Measurements from ENCODE around the gene COL28A1.

Gene COL28A1

GRCh38 chr7:7384228-7384627, 151.4 kb downstream of the COL28A1 start:
- Histone ChIP-seq H3K79me2 (ENCODE audit: control insufficient read depth, insufficient read depth, low read length, poor library complexity) (no peaks in the 10 kb centered on the region), H3K36me3 (ENCODE audit: control insufficient read depth in 1 of 2, insufficient read depth in 2 of 2, low read length in 2 of 2) (no peaks in the 10 kb centered on the region), H3K9me3 (ENCODE audit: insufficient read depth, low read depth, low read length) (no peaks in the 10 kb centered on the region), H3K4me3 (ENCODE audit: low read depth, low read length) (no peak overlapping the region), H2AFZ (ENCODE audit: insufficient read depth, low read length, poor library complexity) (no peak overlapping the region), H2BK5ac (ENCODE audit: low read depth, low read length, poor library complexity) (no peak overlapping the region), H3K23ac (ENCODE audit: low read length) (no peak overlapping the region), H4K91ac (ENCODE audit: low read depth, low read length) (no peak overlapping the region), H4K8ac (ENCODE audit: low read depth, low read length) (no peak overlapping the region), H3K4ac (ENCODE audit: low read depth, low read length) (no peak overlapping the region), H3K9ac (ENCODE audit: low read length) (no peak overlapping the region), H3K14ac (ENCODE audit: low read length) (no peak overlapping the region), H2BK12ac (ENCODE audit: low read length) (no peak overlapping the region), H3K79me1 (ENCODE audit: low read length) (no peaks in the 10 kb centered on the region), H4K12ac (ENCODE audit: low read depth, low read length) (no peak overlapping the region), H3K27me3 (ENCODE audit: insufficient read depth, low read length) (no peaks in the 10 kb centered on the region), H2BK120ac (ENCODE audit: insufficient read depth, low read length, poor library complexity) (no peak overlapping the region), H3K27ac (ENCODE audit: low read depth, low read length) (no peak overlapping the region), H3K18ac (ENCODE audit: low read length) (no peak overlapping the region), H3K4me2 (ENCODE audit: low read length) (no peak overlapping the region), H3K4me1 (ENCODE audit: control insufficient read depth in 1 of 2, insufficient read depth in 2 of 2, low read length in 2 of 2) (no peaks in the 10 kb centered on the region), H2AK5ac (ENCODE audit: low read length) (no peak overlapping the region)
- DNase-seq = no peak

DNA sequence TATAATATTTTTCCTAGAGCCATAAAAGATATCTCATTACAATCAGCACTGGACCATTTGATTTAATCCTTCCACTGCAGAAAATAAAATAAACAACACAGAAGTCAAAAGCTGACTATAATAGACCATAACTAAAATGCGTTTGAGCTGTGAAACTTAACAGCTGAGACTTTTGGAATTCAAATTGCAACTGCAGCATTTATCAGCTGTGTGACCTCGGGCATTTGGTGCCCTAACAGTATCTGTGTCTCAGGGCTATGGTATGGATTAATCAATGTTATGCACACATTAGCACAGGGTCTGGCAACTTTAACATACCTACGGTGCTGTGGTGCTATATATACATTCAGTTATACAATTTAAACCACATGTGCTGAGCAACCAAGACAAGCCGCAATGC, 160.1 kb downstream of the COL28A1 start:
- Histone ChIP-seq H3K9me3 (ENCODE audit: insufficient read depth, low read depth, low read length) (no peaks in the 10 kb centered on the region), H3K4me1 (ENCODE audit: control insufficient read depth in 1 of 2, insufficient read depth in 2 of 2, low read length in 2 of 2) (no peaks in the 10 kb centered on the region), H3K4me2 (ENCODE audit: low read length) (no peak overlapping the region), H4K8ac (ENCODE audit: low read depth, low read length) (no peak overlapping the region), H3K27ac (ENCODE audit: low read depth, low read length) (no peak overlapping the region), H2BK120ac (ENCODE audit: insufficient read depth, low read length, poor library complexity) (no peak overlapping the region), H3K23ac (ENCODE audit: low read length) (no peak overlapping the region), H3K79me2 (ENCODE audit: control insufficient read depth, insufficient read depth, low read length, poor library complexity) (no peaks in the 10 kb centered on the region), H4K12ac (ENCODE audit: low read depth, low read length) (no peak overlapping the region), H3K4me3 (ENCODE audit: low read depth, low read length) (no peak overlapping the region), H3K9ac (ENCODE audit: low read length) (no peak overlapping the region), H2AK5ac (ENCODE audit: low read length) (no peak overlapping the region), H2BK12ac (ENCODE audit: low read length) (no peak overlapping the region), H3K4ac (ENCODE audit: low read depth, low read length) (no peak overlapping the region), H3K36me3 (ENCODE audit: control insufficient read depth in 1 of 2, insufficient read depth in 2 of 2, low read length in 2 of 2) (no peaks in the 10 kb centered on the region), H3K14ac (ENCODE audit: low read length) (no peak overlapping the region), H3K27me3 (ENCODE audit: insufficient read depth, low read length) (no peaks in the 10 kb centered on the region), H4K91ac (ENCODE audit: low read depth, low read length) (no peak overlapping the region), H2AFZ (ENCODE audit: insufficient read depth, low read length, poor library complexity) (no peak overlapping the region), H2BK5ac (ENCODE audit: low read depth, low read length, poor library complexity) (no peak overlapping the region), H3K18ac (ENCODE audit: low read length) (no peak overlapping the region), H3K79me1 (ENCODE audit: low read length) (no peaks in the 10 kb centered on the region)
- WGBS (ENCODE audit: extremely low coverage, insufficient coverage, insufficient read length) = no CpG with 5 or more reads among the region's 4 CpGs
- DNase-seq = no peak

GRCh38 chr7:7370076-7370475, 165.6 kb downstream of the COL28A1 start:
- Histone ChIP-seq H3K27me3 (ENCODE audit: insufficient read depth, low read length) (no peaks in the 10 kb centered on the region), H4K12ac (ENCODE audit: low read depth, low read length) (no peak overlapping the region), H3K4ac (ENCODE audit: low read depth, low read length) (no peak overlapping the region), H3K14ac (ENCODE audit: low read length) (no peak overlapping the region), H2BK12ac (ENCODE audit: low read length) (no peak overlapping the region), H3K4me1 (ENCODE audit: control insufficient read depth in 1 of 2, insufficient read depth in 2 of 2, low read length in 2 of 2) (no peaks in the 10 kb centered on the region), H3K4me3 (ENCODE audit: low read depth, low read length) (no peak overlapping the region), H2BK5ac (ENCODE audit: low read depth, low read length, poor library complexity) (no peak overlapping the region), H3K9me3 (ENCODE audit: insufficient read depth, low read depth, low read length) (no peaks in the 10 kb centered on the region), H3K4me2 (ENCODE audit: low read length) (no peak overlapping the region), H3K9ac (ENCODE audit: low read length) (no peak overlapping the region), H3K79me1 (ENCODE audit: low read length) (no peaks in the 10 kb centered on the region), H3K23ac (ENCODE audit: low read length) (peak overlapping the region; percentile 7), H3K18ac (ENCODE audit: low read length) (no peak overlapping the region), H4K8ac (ENCODE audit: low read depth, low read length) (no peak overlapping the region), H3K79me2 (ENCODE audit: control insufficient read depth, insufficient read depth, low read length, poor library complexity) (no peaks in the 10 kb centered on the region), H2BK120ac (ENCODE audit: insufficient read depth, low read length, poor library complexity) (no peak overlapping the region), H3K27ac (ENCODE audit: low read depth, low read length) (no peak overlapping the region), H2AFZ (ENCODE audit: insufficient read depth, low read length, poor library complexity) (no peak overlapping the region), H2AK5ac (ENCODE audit: low read length) (no peak overlapping the region), H3K36me3 (ENCODE audit: control insufficient read depth in 1 of 2, insufficient read depth in 2 of 2, low read length in 2 of 2) (no peaks in the 10 kb centered on the region), H4K91ac (ENCODE audit: low read depth, low read length) (no peak overlapping the region)
- DNase-seq = no peak
- no CpG with 5 or more reads among the region's 2 CpGs for WGBS (ENCODE audit: extremely low coverage, insufficient coverage, insufficient read length)

DNA sequence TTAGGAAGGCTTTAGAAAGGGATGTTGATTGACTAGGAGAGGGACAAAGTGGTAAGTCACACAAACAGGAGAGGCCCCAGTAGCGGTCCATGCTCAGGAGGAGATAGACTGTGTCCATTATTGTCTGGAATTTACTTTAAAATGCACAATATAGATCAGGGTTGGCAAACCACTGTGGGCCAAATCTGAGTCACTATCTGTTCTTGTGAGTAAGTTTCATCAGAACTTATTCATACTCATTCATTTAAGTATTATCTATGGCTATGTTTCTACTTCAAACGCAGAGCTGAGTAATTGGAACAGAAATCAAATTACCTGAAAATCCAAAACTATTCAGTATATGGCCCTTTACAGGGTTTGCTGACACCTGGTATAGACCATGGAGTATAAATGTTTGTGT, 166.5 kb downstream of the COL28A1 start:
- Histone ChIP-seq H3K79me1 (ENCODE audit: low read length) (no peaks in the 10 kb centered on the region), H2AFZ (ENCODE audit: insufficient read depth, low read length, poor library complexity) (no peak overlapping the region), H3K36me3 (ENCODE audit: control insufficient read depth in 1 of 2, insufficient read depth in 2 of 2, low read length in 2 of 2) (no peaks in the 10 kb centered on the region), H3K9me3 (ENCODE audit: insufficient read depth, low read depth, low read length) (no peaks in the 10 kb centered on the region), H3K4me3 (ENCODE audit: low read depth, low read length) (no peak overlapping the region), H3K14ac (ENCODE audit: low read length) (no peak overlapping the region), H3K4me2 (ENCODE audit: low read length) (no peak overlapping the region), H2BK12ac (ENCODE audit: low read length) (no peak overlapping the region), H3K27me3 (ENCODE audit: insufficient read depth, low read length) (no peaks in the 10 kb centered on the region), H3K9ac (ENCODE audit: low read length) (no peak overlapping the region), H2BK5ac (ENCODE audit: low read depth, low read length, poor library complexity) (no peak overlapping the region), H3K23ac (ENCODE audit: low read length) (no peak overlapping the region), H4K8ac (ENCODE audit: low read depth, low read length) (no peak overlapping the region), H3K27ac (ENCODE audit: low read depth, low read length) (no peak overlapping the region), H2AK5ac (ENCODE audit: low read length) (no peak overlapping the region), H2BK120ac (ENCODE audit: insufficient read depth, low read length, poor library complexity) (no peak overlapping the region), H4K12ac (ENCODE audit: low read depth, low read length) (no peak overlapping the region), H3K18ac (ENCODE audit: low read length) (no peak overlapping the region), H3K4me1 (ENCODE audit: control insufficient read depth in 1 of 2, insufficient read depth in 2 of 2, low read length in 2 of 2) (no peaks in the 10 kb centered on the region), H3K79me2 (ENCODE audit: control insufficient read depth, insufficient read depth, low read length, poor library complexity) (no peaks in the 10 kb centered on the region), H4K91ac (ENCODE audit: low read depth, low read length) (no peak overlapping the region), H3K4ac (ENCODE audit: low read depth, low read length) (no peak overlapping the region)
- DNase-seq = no peak
- no CpG with 5 or more reads among the region's 2 CpGs for WGBS (ENCODE audit: extremely low coverage, insufficient coverage, insufficient read length)

All from trophoblast cell (in vitro differentiated cells and primary cell).